Activated CD4-positive, alpha-beta T cell treated with anti-CD3 and anti-CD28 coated beads for 24 hours (primary cell): ENCODE results near the gene TRIM63.
A peak's percentile ranks its signal among the peaks of the same experiment; 100 is the strongest.
"Not testable (repeated sequence)": the region's sequence is repeated elsewhere in the genome, so short reads cannot be mapped to it uniquely, and the experiment has no call there.

Source experiments
- DNase-seq, 2 donors: peaks; one replicate each; pipeline ENCODE4 v3.0.0-alpha.2; 2020; ENCODE audit warnings: low read depth in 2 of 2

Gene TRIM63

GRCh38 chr1:26067432-26067911 lies at the start of gene TRIM63:
TRIM63 (minus strand) TSS chr1:26067630; CDS start chr1:26067494, 136 bp downstream.
- no peak for DNase-seq

GRCh38 chr1:26114165-26114927 lies 46.9 kb upstream of the TRIM63 start:
- no peak for DNase-seq

GRCh38 chr1:26112407-26112775 lies 45.0 kb upstream of the TRIM63 start:
- DNase-seq: no peak

GRCh38 chr1:26111530-26112406 lies 44.3 kb upstream of the TRIM63 start, which contains the start of gene PDIK1L:
PDIK1L (plus strand) TSS chr1:26111824; CDS start chr1:26114309, 2,485 bp downstream.
- DNase-seq: peak; percentile 92 to 93

GRCh38 chr1:26110731-26111529 lies 43.5 kb upstream of the TRIM63 start:
- peak; percentile 43 to 59 for DNase-seq

GRCh38 chr1:26109229-26110164 lies 42.1 kb upstream of the TRIM63 start:
- DNase-seq: no peak

- DNase-seq: not testable (repeated sequence)
Measured at GRCh38 chr1:26105226-26105548, 37.8 kb upstream of the TRIM63 start.

GRCh38 chr1:26102526-26102925 lies 35.1 kb upstream of the TRIM63 start:
- no peak for DNase-seq

GRCh38 chr1:26102119-26102518 lies 34.7 kb upstream of the TRIM63 start:
- DNase-seq: no peak

GRCh38 chr1:26100204-26100603 lies 32.8 kb upstream of the TRIM63 start:
- DNase-seq: not testable (repeated sequence)

- no peak for DNase-seq
Measured at GRCh38 chr1:26099780-26100179, 32.4 kb upstream of the TRIM63 start.

GRCh38 chr1:26098602-26099001 lies 31.2 kb upstream of the TRIM63 start:
- no peak for DNase-seq

GRCh38 chr1:26097696-26098095 lies 30.3 kb upstream of the TRIM63 start:
- no peak for DNase-seq

- no peak for DNase-seq
Measured at GRCh38 chr1:26096471-26096870, 29.0 kb upstream of the TRIM63 start.

- no peak for DNase-seq
Measured at GRCh38 chr1:26094677-26095383, 27.4 kb upstream of the TRIM63 start.

- DNase-seq: no peak
Measured at GRCh38 chr1:26094076-26094669, 26.7 kb upstream of the TRIM63 start.

- DNase-seq: not testable (repeated sequence)
Measured at GRCh38 chr1:26093569-26093968, 26.1 kb upstream of the TRIM63 start.

GRCh38 chr1:26092422-26092821 lies 25.0 kb upstream of the TRIM63 start:
- no peak for DNase-seq

GRCh38 chr1:26090893-26091292 lies 23.5 kb upstream of the TRIM63 start:
- no peak for DNase-seq

- no peak for DNase-seq
Measured at GRCh38 chr1:26089125-26089524, 21.7 kb upstream of the TRIM63 start.
